ENCODE data around the gene NFIB. TPM values are rescaled to one million over a fixed set of nuclear protein-coding genes. Genes with fewer than 3 reads are reported as not detected.

NFIB gene
- total RNA-seq, 1 donor from 2014 or later, result 9.4 TPM

DNA sequence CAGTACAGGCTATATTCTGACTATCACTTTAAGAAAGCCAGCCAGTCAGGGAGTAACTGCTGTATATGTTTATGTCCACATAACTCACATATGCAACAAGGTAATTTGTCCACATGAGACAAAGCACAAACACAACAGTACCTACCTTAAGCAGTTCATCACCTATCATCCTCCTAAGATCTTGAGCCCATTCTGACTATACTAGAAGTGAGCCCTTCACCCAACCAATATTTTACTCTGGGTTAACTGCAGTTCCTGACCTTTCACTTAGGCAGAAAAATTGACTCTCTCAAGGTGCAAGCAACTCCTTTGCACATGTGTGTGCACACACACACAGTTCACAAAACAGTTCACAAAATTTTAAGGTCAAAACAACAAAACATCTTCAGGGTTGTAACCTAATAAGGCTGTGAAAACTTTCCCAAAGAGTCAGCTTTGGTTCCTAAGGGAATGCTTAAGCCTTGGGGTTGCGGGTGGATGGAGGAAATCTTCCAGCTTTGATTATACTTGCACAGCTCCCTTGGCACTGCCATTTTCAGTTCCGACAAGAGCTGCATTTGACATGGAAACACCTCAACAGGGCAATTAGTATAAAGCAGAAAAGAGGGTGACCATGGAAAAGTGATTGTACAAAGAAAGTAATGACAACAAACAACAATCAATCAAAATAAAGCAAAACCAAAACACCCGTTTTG is 215.3 kb downstream of the NFIB start:
- Histone ChIP-seq H3K27me3 (ENCODE audit: insufficient read depth, low read length) (no peaks in the 10 kb centered on the region), H3K9ac (ENCODE audit: low read length) (peak overlapping the region; percentile 85), H3K9me3 (ENCODE audit: insufficient read depth, low read depth, low read length) (no peaks in the 10 kb centered on the region), H3K4me2 (ENCODE audit: low read length) (peak overlapping the region; percentile 84), H3K36me3 (ENCODE audit: insufficient read depth, low read length) (no peaks in the 10 kb centered on the region), H3K27ac (ENCODE audit: low read depth, low read length) (peak overlapping the region; percentile 0), H3K4me3 (ENCODE audit: insufficient read depth, low read depth, low read length) (no peak overlapping the region), H3K4me1 (ENCODE audit: insufficient read depth, low read length) (peaks cover 39% of the 10 kb centered on the region), H4K20me1 (ENCODE audit: insufficient read depth, low read length) (no peaks in the 10 kb centered on the region), H3K79me2 (ENCODE audit: insufficient read depth, low read length) (no peaks in the 10 kb centered on the region), H2AFZ (ENCODE audit: low read depth, low read length) (no peak overlapping the region)
- Mint-ChIP-seq H3K36me3 (ENCODE audit: low read depth, unreplicated experiment) (no peaks in the 10 kb centered on the region), H3K4me1 (ENCODE audit: low read depth, unreplicated experiment) (peaks cover 21% of the 10 kb centered on the region), H3K9me3 (ENCODE audit: unreplicated experiment) (no peaks in the 10 kb centered on the region), H3K27ac (ENCODE audit: unreplicated experiment) (no peak overlapping the region), H3K4me3 (ENCODE audit: unreplicated experiment) (no peak overlapping the region), H3K27me3 (ENCODE audit: low read depth, unreplicated experiment) (no peaks in the 10 kb centered on the region)
- TF ChIP-seq CTCF (IDR thresholded peaks at IDR 0.05; ENCODE audit: insufficient read depth, low read depth, low read length) (no peak), EZH2 (IDR thresholded peaks at IDR 0.05; ENCODE audit: insufficient read depth, low read length) (no peak)
- no peak for FAIRE-seq
- no peak for DNase-seq (ENCODE audit: low read depth)

DNA sequence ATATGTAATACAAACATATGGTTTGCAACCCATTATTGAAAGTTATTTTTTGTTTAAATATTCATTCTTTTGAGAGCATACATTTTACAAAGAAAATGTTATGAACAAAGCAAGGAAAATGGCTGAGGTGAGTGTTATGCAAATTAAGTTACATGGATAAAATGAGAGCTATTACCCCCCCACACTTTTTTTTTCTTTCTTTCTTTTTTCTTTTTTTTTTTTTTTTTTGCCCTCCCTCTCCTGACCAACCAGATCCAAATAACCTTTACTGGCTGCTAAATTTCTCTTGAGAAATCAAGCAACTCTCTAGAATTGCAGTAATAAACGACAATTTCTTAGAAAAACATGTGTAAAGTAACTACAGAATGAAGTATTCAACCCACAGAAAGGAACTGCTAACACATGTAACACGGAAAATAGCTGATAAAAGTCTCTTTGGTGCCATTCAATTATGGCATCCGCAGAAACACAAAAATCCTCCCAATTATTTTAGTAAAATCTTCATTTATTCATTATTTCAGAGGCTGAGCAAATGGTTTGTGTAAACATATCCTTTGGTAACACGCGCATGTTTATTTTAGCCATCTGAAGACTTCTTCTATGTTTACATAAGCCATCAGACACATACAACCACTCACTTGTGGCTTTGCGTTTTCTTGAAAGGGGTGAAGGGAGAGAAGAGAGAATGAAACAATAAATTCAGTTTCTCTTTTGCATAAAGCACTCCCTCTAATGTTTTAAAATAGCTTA is 216.1 kb downstream of the NFIB start:
- Histone ChIP-seq H4K20me1 (ENCODE audit: insufficient read depth, low read length) (no peaks in the 10 kb centered on the region), H3K4me1 (ENCODE audit: insufficient read depth, low read length) (peaks cover 39% of the 10 kb centered on the region), H2AFZ (ENCODE audit: low read depth, low read length) (no peak overlapping the region), H3K27ac (ENCODE audit: low read depth, low read length) (peak overlapping the region; percentile 98), H3K4me2 (ENCODE audit: low read length) (peak overlapping the region; percentile 84), H3K9ac (ENCODE audit: low read length) (peak overlapping the region; percentile 85), H3K27me3 (ENCODE audit: insufficient read depth, low read length) (no peaks in the 10 kb centered on the region), H3K79me2 (ENCODE audit: insufficient read depth, low read length) (no peaks in the 10 kb centered on the region), H3K9me3 (ENCODE audit: insufficient read depth, low read depth, low read length) (no peaks in the 10 kb centered on the region), H3K36me3 (ENCODE audit: insufficient read depth, low read length) (no peaks in the 10 kb centered on the region), H3K4me3 (ENCODE audit: insufficient read depth, low read depth, low read length) (no peak overlapping the region)
- Mint-ChIP-seq H3K27me3 (ENCODE audit: low read depth, unreplicated experiment) (no peaks in the 10 kb centered on the region), H3K36me3 (ENCODE audit: low read depth, unreplicated experiment) (no peaks in the 10 kb centered on the region), H3K4me3 (ENCODE audit: unreplicated experiment) (no peak overlapping the region), H3K27ac (ENCODE audit: unreplicated experiment) (peak overlapping the region; percentile 98), H3K9me3 (ENCODE audit: unreplicated experiment) (no peaks in the 10 kb centered on the region), H3K4me1 (ENCODE audit: low read depth, unreplicated experiment) (peaks cover 17% of the 10 kb centered on the region)
- TF ChIP-seq CTCF (IDR thresholded peaks at IDR 0.05; ENCODE audit: insufficient read depth, low read depth, low read length), result no peak
- no peak for TF ChIP-seq EZH2 (IDR thresholded peaks at IDR 0.05; ENCODE audit: insufficient read depth, low read length)
- DNase-seq (ENCODE audit: low read depth) (peak; percentile 57), FAIRE-seq (no peak)
